Stimulated activated CD8-positive, alpha-beta memory T cell treated with anti-CD3 and anti-CD28 coated beads, Interleukin-7, amount 100 ng/mL, for 1 hour (primary cell): ENCODE data around the gene PRRX1.

Source experiments
- DNase-seq, 2 donors: peaks; one replicate each; pipeline ENCODE4 v3.0.0-alpha.2; 2020; ENCODE audit warnings: low read depth in 2 of 2

Gene PRRX1

GRCh38 chr1:170691258-170691657 lies 27.3 kb downstream of the PRRX1 start:
- DNase-seq = no peak

- DNase-seq = no peak
Measured at GRCh38 chr1:170692866-170693575, 29.1 kb downstream of the PRRX1 start.

- DNase-seq = no peak
Measured at GRCh38 chr1:170694172-170694926, 30.4 kb downstream of the PRRX1 start.

GRCh38 chr1:170695955-170696590 lies 32.1 kb downstream of the PRRX1 start:
- DNase-seq = no peak

GRCh38 chr1:170696591-170697290 lies 32.8 kb downstream of the PRRX1 start:
- DNase-seq = no peak

- DNase-seq = no peak
Measured at GRCh38 chr1:170697316-170697715, 33.4 kb downstream of the PRRX1 start.

GRCh38 chr1:170698301-170699275 lies 34.7 kb downstream of the PRRX1 start:
- no peak for DNase-seq

- DNase-seq = no peak
Measured at GRCh38 chr1:170699696-170700095, 35.8 kb downstream of the PRRX1 start.

- DNase-seq = no peak
Measured at GRCh38 chr1:170700842-170701615, 37.1 kb downstream of the PRRX1 start.

GRCh38 chr1:170701962-170702361 lies 38.0 kb downstream of the PRRX1 start:
- no peak for DNase-seq

GRCh38 chr1:170703591-170703990 lies 39.7 kb downstream of the PRRX1 start:
- DNase-seq = no peak

GRCh38 chr1:170704256-170704655 lies 40.3 kb downstream of the PRRX1 start:
- no peak for DNase-seq

- DNase-seq = no peak
Measured at GRCh38 chr1:170705981-170706380, 42.0 kb downstream of the PRRX1 start.

GRCh38 chr1:170707117-170707516 lies 43.2 kb downstream of the PRRX1 start:
- DNase-seq = no peak

GRCh38 chr1:170707959-170708655 lies 44.2 kb downstream of the PRRX1 start:
- no peak for DNase-seq

- no peak for DNase-seq
Measured at GRCh38 chr1:170711682-170712081, 47.8 kb downstream of the PRRX1 start.

- DNase-seq = no peak
Measured at GRCh38 chr1:170714163-170714562, 50.2 kb downstream of the PRRX1 start.

- no peak for DNase-seq
Measured at GRCh38 chr1:170714938-170715337, 51.0 kb downstream of the PRRX1 start.

GRCh38 chr1:170716835-170717429 lies 53.0 kb downstream of the PRRX1 start:
- no peak for DNase-seq
